Measurements from ENCODE around the gene KCTD21.
"Not testable (repeated sequence)": the region's sequence is repeated elsewhere in the genome, so short reads cannot be mapped to it uniquely, and the experiment has no call there.

Gene KCTD21

DNA sequence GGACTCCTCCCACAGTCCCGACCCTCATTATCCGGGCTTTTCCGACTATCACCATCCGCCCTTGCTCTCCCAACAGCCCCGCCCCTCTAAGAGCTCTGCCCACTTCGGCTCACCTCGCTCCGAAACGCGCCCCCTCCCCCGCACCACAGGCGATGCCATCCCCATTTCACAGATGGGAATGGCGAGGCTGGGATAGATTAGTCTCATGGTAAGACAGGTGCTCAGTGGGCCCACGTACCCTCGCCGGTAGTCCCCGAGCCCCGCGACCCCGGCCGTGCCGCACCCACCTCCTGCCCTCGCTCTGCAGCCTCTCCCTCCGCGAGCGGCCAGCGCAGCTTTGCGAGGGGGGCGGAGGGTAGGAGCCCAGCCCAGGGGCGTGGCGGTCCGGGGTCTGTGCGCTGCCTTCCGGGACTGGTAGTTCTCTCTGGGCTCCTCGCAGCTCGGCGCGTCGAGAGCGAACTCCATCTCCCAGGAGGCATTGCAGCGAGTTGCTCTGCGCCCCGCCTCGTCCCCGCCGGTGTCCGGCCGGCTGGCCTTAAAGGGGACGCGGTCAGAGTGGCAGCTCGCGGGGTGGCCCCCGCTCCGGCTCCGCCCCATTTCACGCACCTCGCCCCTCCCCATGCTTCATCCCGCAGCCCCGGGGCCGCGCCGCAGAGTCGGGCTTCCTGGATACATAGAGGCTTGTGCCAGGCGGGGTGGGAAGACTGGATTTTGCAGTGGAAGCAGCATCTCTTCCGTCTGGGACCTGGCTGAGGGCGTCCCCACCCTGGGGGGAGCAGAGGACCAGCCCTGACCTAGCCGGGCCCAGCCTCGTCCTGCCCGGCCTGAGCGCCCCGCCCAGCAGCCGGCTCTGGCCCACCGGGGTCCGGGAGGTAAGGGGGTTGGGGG, at the start of gene KCTD21, which contains the start of gene USP35:
KCTD21 (minus strand) TSS at position 341 of the 888 bp plus-strand sequence. CDS start 14,072 bp downstream, outside the sequence.
USP35 (plus strand) TSS at position 634 of the 888 bp plus-strand sequence. CDS start 7,327 bp downstream, outside the sequence.
- DNase-seq (ENCODE audit: low spot score) = peak; percentile 97

DNA sequence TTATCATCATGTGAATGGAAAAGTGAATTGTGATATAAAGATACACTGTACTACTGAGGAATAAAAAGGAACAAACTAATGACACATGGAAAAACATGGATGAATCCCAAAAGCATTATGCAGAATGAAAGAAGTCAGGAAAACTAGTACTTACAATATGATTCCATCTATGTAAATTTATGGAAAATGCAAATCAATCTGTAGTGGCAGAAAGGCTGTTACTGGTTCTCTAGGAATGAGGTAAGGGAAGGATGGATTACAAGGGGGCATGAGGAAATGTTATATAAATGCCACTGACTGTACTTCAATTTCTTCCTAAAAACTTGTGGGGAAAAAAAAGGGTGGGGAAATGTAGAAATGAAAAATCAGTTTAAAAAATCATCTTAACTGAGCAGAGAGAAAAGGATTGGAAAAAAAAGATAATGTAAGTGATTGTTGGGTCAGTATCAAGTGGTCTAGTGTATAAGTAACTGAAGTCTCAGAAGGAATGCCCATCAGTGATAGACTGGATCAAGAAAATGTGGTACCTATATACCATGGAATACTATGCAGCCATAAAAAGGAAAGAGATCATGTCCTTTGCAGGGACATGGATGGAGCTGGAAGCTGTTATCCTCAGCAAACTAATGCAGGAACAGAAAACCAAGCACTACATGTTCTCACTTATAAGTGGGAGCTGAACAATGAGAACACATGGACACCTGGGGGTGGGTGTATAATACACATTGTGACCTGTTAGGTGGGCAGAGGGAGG, 49.0 kb upstream of the KCTD21 start:
- DNase-seq (ENCODE audit: low spot score) = no peak

DNA sequence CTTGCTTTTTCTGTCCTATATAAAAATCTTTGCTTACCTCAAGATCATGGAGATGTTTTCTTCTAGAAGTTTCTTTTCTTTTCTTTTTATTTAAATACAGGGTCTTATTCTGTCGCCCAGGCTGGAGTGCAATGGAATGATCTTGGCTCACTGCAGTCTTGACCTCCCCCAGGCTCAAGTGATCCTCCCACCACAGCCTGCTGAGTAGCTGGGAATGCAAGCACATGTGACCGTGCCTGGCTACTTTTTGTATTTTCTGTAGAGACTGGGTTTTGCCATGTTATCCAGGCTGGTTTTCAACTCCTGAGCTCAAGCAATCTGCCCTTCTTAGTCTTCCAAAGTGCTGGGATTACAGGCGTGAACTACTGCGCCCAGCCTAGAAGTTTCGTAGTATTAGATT, 45.6 kb upstream of the KCTD21 start:
- no peak for DNase-seq (ENCODE audit: low spot score)

DNA sequence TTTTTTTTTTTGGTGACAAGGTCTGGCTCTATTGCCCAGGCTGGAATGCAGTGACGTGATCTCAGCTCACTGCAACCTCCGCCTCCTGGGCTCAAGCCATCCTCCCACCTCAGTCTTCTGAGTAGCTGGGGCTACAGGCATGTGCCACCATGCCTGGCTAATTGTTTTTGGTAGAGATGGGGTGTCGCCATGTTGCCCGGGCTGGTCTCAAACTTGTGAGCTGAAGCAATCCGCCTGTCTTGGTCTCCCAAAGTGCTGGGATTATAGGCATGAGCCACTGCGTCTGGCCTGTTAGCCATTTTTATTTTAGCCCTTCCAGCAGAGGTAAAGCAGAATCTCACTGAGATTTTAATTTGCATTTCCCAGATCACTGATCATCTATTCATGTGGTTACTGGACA, 44.6 kb upstream of the KCTD21 start:
- DNase-seq (ENCODE audit: low spot score) = not testable (repeated sequence)

GRCh38 chr11:78231962-78232501, 43.6 kb upstream of the KCTD21 start:
- DNase-seq (ENCODE audit: low spot score) = no peak

- DNase-seq (ENCODE audit: low spot score) = no peak
These were observed 41.9 kb upstream of the KCTD21 start for GRCh38 chr11:78230161-78230877.

GRCh38 chr11:78229106-78229505, 40.7 kb upstream of the KCTD21 start:
- no peak for DNase-seq (ENCODE audit: low spot score)

- peak; percentile 92 for DNase-seq (ENCODE audit: low spot score)
These were observed 40.0 kb upstream of the KCTD21 start for GRCh38 chr11:78228467-78228866.

DNA sequence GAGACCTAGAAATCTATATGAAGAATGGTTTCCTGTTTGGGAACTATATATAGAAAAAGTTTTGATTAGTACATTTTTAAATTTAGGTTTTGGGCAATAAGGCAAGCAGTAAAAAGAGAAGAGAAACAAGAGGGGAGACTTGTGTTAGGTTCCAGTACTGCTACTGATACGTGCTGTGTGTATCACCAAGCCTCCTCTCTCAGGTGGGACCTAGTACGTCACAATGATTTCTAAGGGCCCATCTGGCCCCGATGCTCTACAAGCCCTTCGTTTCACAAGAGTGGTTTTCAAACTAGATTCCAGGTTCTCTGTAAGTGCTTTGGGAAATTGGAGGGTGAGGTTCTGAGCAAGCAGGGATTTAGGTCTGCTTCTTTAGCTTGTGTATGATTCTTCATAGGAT, 39.5 kb upstream of the KCTD21 start:
- no peak for DNase-seq (ENCODE audit: low spot score)

GRCh38 chr11:78226684-78227680, 38.6 kb upstream of the KCTD21 start:
- DNase-seq (ENCODE audit: low spot score) = no peak

DNA sequence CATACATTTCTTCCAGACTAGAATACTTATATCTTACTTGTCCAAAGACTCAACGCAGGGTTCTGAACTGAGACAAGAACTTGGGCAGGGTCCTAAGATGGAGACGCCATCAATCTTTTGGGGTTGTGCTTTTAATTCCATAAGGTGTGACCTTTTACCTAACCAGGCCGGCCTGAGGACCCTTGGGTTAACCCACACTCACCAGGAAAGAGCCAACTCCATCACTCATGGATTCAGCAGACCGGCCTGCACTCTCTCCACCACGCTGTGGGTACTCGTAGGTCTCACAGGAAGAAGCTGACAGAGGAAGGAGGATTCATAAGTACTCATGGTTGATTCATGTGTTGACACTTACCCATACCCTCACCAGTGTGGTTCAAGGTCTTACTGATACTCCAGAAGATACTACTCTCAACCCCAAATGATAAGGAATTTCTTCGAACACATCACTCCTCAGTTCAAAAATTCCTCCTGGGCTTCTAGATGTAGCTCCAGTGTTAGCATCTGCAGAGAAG, 36.5 kb upstream of the KCTD21 start:
- DNase-seq (ENCODE audit: low spot score) = no peak

DNA sequence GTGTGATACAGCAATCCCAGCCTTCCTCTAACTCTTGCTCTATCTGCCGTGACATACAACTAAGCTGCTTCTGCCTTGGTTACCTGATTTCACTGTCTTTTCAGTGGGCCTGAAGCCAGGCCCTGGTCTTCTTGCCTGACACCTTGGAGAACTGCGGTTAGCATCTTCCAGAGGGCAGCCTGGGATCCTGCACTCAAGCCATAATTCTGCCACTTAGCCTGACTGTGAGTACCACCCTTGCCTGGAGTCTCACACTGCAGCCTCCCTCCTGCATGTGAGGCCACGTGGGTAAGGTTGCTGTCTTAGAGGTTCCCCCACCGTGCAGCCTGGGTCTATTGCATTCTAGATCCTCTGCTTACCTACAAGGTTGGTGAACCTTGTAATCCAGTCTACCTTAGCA, 36.1 kb upstream of the KCTD21 start:
- no peak for DNase-seq (ENCODE audit: low spot score)

GRCh38 chr11:78223320-78223954, 35.0 kb upstream of the KCTD21 start:
- no peak for DNase-seq (ENCODE audit: low spot score)

DNA sequence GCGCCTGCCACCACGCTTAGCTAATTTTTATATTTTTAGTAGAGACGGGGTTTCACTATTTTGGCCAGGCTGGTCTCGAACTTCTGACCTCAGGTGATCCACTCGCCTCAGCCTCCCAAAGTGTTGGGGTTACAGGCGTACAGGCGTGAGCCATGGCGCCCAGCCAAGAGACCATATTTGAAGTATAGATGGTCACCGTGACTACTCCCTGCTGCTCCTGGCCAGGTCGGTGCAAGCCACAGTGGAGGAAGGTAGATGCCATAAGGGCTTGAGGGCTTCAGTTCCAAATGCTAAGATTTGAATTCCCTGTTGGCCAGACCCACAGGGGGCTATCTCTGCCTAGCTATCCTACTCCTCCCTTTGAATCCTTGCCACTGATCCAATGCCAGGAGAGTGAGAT, 34.3 kb upstream of the KCTD21 start:
- not testable (repeated sequence) for DNase-seq (ENCODE audit: low spot score)

DNA sequence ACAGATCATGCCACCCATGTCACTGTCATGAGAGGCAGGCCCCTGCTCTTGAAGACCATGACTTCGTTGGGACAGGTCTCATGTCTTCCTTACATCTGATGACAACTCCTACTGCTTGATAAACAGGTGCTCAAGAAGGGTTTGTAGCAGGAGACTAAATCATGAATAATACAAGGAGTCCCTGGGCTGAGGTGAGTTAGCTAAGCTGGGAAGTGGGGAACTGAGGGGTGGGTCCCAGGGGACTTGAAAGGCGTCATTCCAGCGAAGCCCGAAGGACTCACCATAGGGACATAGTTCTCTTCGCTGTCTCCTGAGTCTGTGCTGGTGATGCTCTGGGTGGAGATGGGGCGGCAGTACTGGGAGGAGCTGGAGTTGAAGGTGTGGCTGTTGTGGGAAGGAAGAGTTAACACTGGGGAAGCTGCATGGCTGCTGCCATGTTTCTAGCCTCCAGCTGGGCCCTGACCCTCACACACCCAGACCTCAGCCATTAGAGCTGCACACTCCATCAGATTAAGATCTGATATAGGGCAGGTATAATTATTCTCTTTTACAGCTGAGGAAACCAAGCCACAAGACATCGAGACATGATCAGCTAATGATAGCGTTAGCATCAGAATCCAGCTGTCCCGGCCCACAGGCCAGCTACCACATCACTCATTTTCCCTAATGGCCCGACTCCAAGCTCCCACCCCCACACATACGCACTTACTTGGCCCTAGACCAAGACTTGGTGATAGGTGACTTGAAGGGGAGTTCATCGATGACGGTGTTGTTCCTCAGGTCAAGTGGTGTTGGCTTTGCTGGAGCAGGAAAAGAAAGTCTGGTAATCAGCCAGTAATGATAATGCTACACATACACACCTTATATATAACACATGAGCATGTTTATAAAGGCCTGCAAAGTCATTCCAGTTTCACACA, 33.2 kb upstream of the KCTD21 start:
- DNase-seq (ENCODE audit: low spot score) = no peak

DNA sequence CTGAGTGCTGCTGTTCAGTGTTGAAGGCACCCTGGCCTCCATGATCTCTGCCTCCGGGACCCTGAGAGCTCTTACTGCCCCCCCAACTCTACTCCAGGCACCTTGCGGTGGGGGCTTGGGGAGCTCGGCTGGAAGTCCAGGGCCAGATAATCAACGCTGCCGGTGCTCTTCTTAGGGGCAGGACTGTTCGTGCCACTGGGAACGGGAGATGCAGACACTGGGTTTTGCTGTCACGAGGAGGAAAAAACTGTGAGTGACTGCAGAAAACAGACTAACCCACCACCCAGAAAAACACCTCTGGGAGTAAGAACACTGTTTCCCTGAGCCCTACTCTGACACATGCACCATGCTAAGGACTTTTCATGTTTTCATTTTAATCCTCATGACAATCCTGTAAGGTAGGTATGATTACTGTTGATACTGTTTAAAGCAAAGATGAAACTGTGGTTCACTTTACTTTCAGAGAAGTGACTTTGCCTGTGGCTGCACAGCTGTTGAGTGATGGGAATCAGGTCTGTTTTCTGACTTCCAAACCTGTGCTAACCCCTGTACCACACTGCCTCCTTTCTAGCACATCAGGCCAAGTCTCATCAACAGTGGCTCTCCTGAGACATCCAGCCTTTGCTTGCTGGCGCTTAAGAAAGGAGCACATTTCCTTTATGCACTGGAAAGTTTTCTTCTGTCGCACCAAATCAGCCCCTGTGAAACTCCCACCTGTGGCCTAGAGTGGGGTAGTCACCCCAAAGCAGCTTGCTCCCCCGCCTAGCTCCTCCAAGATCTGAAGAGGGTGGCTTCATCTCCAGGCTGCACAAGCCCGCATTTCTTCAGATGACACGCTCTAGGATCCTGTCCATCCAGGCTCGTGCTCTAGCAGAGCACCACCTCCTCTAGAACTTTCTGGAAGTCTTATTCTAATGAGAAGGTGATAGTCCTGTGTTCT, 32.1 kb upstream of the KCTD21 start:
- no peak for DNase-seq (ENCODE audit: low spot score)

GRCh38 chr11:78219493-78220217, 31.2 kb upstream of the KCTD21 start:
- peak; percentile 85 for DNase-seq (ENCODE audit: low spot score)
